SK-N-DZ (cell line): ENCODE results near the gene PRKG2.

Experiments
- DNase-seq: peaks from one replicate; pipeline ENCODE4 v3.0.0-alpha.2; 2015; ENCODE audit warnings: low spot score

PRKG2 gene

DNA sequence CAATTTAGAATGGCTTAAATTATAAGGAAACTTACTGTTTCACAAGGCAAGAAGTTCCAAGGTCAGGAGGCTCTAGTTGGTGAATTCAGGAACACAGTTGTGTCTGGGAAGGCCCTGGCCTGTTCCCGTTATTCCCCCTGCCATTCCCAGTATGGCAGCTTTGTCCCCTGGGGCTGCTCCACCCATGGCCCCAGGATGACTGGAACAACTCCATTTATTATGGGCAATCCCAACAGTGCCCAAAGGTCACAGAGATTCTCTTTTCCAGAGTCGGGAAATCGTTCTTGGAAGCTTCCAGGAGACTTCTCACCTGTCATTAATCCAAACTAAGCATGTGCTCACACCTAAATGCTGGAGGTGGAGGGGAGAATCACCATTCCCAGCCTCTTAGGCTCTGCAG is 2.8 kb upstream of the PRKG2 start:
- DNase-seq = no peak

DNA sequence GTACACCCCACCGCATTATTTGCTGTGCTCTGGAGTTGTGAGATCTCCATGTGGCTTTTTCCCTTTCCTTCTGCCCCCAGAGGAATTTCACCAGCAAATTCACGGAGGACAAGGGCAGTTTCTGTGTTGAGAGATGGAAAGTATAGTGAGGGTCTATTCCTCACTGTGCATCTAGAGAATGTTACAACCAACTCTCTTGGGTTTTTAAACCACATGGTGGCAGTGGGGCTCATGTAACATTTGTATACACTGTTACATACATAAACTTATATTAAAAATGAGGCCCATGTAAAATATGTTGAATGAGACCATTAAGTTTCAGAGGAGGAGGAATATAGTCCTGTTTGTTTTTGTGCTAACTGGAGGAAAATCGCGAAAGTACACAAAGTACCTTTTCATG is 909 bp upstream of the PRKG2 start:
- DNase-seq = no peak

DNA sequence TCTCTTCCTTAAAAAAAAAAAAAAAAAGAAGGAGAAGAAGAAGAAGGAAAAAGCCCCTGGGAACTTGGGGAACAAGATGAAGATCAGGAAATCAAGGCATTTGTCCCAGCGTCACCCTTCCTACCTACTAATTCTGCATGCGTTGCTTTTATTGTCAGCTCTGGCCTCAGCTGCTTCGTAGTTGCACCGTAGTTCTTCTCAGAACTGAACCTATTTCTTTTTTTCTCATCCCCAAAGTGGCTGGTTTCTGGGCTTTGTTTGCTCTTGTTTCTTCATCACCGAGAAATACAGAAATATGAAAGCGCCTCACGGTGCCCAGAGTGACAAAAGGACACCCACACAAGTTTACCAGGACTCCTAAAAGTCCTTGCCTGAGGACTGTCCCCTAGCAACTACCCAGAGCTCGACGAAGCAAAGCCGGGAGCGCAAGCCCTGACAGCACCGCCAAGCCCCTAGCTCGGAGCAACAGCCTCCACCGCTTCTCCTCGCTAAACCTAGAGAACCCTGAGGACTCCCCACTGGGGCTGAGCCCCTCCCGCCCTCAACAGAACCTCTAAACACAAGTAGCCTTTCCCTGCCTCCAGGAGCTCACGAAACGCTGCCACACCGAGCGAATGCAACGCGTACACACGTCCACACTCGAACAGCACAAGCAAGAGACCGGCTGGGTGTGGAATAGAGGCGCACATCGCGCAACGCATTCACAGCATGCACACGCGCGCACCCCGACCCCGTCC is 710 bp downstream of the PRKG2 start:
- no peak for DNase-seq

DNA sequence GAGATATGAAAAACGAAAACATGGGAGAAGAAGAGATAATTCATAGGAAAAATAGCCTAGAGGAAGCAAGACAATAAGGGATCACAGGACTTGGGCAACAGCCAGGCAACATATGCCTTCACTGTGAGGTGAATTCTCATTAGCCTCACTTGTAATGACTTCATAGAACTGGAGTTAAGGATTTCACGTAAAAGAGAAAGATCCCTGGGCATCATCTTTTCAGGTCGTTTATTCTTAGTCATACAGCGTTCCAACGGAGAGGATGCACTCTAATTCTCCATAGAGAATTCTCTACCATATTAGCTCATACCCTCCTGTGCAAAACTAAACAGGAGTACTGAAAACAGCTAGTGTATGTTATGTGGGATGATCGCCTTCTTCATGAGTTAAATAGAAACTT is 1.4 kb downstream of the PRKG2 start:
- DNase-seq = no peak

DNA sequence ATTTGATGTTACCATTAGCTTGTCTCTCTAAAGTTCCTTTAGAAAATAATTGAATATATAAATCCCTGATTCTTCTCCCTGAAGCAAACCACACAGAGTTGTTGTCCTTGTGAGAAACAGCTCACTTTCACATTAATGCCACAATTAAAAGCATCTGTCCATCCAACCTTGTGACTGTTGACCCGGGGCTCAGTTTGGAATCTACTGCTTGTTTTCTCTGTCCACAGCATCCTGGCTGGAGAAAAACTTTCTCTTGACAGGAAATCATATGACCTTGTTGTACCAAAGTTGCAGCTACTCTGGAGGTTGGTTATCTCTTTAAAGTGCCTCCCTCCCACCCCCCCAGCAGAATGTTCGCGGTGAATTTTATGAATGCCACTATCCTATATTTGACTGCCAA is 3.1 kb downstream of the PRKG2 start:
- DNase-seq = no peak

DNA sequence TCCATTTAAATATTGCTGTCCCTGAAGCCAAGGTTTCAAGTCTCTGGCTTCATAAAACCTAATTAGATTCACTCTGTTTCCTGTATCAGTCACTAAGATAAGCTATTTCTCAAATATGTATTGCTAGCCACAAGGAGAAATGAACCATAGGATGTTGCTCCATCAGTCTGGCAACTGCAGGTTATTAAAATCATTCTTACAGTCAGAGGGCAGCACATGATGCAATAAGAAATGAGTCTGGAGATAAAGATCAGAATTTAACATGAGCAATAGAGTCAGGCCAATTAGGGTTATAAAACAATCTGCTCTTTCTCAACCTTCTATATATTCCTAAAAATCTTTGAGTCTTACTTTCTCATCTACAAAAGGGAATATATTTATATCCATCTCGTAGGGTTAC is 7.2 kb downstream of the PRKG2 start:
- no peak for DNase-seq

DNA sequence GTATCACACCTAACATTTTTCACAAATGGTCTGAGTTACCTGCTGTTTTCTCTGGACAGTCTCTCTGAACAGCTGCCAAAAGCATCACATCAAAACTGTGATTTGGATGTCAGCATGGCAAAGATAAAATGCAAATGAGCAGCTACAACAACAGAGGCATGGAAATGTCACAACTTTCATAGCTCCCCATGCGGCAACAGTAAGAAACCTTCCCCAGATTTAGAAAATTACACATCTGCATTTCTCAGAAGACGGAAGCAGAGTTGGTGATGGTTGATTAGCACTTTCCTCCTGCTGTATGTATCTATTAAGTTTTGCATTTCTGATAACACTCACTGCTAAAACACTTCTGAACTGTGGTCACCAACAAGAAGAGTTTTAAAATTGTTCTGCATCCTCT is 9.7 kb downstream of the PRKG2 start:
- no peak for DNase-seq

DNA sequence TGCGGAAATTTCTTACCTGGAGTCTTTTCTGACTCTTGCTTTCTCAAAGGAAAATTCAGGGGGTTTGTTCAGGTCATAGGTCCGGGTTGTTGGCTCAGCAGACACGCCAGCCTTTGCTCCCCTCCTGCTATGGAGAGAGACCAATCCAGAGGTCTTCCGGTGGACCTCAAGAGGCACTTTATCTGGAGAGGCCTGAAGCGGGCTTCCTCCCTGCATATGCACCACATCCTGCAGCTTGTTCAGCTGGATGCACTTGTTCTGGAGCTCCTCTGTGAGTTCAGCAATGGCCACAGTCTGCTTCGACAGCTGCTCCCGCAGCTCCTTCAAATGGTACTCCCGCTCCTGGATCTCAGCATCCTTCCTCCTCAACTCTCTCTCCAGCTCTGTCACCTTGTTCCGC is 10.5 kb downstream of the PRKG2 start:
- DNase-seq = no peak

DNA sequence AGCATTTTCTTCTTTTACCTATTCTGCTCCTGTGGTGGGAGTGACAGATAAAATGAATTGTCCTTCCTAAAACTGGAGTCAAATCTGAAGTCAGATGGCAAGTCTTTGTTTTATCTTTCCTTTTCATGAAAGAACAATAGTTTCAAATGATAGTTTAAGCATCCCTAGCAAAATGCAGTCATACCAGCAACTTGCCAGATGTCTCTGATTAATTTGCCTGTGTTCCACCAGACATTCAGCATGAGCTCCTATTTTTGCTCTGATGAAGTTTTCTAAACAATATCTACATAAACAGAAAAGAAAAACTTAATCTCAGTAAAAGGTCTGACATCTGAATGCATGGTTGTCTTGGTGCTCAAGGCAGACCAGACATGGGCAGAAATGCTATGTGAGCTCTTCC is 15.2 kb downstream of the PRKG2 start:
- no peak for DNase-seq

DNA sequence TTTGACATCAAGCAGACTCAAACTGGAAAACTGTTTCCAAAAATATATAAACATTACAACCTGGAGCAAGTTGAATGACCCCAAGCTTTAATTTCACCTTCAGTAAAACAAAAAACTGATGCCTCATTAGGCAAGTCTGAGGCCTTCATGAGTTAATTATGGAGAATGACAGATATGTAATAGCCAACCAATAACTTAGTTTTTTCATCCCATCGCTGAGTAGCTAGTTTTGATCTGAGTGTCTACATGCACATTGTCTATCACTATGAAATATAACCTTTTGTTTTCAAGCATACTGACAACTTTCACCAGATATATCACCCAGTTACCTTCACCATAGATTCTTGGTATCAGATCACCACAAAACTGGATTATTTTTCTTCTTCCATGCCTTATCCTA is 16.4 kb downstream of the PRKG2 start:
- DNase-seq = no peak

DNA sequence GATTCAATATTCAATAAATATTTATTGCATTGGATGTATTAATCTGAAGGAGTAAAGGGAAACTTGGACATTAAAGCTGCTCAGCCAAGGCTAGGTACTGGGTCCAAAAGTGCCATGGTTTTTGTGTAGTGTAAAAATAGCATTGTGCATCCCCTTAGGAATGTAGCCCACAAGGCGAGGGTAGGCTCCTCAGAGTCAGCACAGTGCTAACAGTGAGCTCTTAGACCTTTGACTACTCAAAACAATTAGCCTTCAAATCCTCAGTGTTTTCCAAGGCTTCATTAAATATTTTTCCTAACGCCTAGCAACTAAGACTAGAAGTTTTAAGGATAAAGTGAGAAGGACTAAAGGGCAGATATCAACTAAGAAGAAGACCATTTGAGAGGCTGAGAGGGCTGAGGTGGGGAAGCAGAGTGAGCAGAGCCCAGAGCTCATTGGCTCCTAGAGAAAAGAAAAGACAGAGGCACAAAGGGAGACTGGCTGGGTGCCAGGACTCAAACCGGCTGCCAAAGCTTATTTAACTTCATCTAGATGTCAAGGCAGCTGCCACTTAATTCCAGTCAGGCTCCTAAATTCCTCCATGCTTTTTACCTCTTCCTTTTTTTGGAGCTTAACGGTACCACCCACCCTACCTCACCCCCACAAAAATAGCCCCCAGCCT is 17.0 kb downstream of the PRKG2 start:
- DNase-seq = no peak

DNA sequence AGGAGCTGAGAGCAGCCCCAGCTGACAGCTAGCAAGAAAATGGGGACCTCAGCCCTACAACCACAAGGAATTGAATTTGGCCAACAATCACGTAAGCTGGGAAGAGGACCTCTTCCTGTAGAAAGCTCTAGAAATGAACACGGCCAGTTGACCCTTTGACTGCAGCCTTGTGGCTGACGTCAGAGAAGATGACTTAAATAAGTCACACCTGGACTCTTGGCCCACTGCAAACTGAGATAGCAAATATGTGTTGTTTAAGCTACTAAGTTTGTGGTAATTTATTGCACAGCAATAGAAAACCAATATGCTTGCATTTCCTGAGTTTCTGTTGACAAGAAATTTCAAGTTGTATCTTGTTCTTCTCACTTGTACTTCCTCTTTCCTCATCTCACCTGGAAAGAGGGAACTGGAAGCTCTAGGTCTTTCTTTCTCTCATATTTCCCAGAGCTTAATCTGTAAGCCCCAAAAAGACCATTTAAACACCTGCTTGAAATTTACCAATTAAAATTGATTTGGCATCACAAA is 18.8 kb downstream of the PRKG2 start:
- DNase-seq = no peak

DNA sequence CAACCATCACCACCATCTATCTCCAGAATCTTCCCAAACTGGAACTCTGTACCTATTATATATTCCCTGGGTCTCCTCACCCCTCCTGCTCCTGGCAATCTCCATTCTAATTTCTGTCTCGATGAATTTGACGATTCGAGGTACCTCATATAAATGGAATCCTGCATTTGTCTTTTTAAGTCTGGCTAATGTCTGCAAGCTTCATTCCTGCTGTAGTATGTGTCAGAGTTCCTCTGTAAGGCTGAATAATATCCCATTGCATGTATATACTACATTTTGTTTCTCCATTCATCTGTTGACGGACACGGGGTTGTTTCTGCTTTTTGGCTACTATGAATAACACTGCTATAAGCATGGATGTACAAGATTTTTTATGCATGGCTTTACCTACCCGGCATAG is 19.5 kb downstream of the PRKG2 start:
- DNase-seq = no peak

DNA sequence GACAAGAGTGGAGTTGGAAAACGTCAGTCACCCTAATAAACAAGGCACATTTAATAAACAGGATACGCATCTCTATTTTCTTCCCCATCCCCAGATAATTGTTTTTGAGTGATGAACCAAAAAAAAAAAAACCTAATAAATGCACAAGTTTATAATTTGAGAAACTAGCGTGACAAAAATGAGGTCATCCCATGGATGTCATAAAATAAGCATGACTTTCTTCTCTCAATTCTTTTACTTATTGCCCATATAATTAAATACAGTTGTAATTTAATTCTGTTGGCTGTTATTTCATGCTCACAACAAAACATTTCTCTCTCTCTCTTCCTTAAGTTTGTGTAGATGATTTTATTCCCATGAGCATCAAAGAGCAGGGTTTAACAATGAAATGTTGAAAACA is 20.7 kb downstream of the PRKG2 start:
- no peak for DNase-seq

DNA sequence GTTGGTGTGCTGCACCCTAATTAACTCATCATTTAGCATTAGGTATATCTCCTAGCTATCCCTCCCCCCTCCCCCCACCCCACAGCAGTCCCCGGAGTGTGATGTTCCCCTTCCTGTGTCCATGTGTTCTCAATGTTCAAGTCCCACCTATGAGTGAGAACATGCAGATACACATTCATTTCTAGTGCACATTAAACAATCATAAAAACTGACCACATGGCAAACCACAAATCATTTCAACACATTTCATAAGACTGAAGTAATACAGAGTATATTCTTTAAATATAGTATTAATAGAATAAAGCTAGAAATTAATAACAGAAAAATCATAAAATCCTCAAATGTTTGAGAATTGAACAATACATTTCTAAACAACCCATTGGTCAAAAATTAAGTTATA is 34.1 kb downstream of the PRKG2 start:
- no peak for DNase-seq

DNA sequence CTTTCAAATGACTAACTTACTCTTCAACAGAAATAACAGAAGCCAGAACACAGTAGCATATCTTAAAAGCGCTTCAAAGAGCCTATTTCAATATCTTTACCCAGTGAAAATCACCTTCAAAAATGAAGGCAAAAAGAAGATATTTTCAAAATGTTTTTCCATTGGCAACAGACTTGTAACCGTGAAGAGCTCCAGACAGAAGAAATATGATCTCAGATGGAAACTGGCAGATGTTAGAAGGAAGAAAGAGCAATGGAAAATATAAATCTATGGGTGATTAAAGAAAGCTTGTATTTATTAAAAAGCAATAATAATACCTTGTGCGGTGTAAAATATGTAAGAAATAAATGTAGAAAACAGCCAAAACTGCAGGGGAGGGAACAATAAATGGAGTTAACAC is 35.7 kb downstream of the PRKG2 start:
- DNase-seq = no peak

DNA sequence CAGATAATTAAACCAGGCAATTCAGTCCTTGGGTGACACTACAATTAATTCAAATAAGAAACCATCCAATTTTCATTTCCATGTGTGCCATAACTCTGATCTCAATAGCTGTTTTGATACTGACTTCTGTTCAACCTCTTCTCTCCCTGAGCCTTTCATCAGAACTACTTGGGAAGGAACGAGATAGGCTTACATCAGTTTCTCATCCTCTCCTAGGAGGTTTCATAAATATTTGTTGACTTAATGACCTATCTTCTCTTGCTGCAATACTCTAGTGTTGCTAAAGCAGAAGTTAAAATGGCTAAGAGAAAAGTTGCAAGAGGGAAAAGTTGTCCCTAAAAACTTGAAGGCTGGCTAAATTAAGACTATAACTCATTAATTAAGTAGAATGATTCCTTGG is 41.8 kb downstream of the PRKG2 start:
- no peak for DNase-seq

DNA sequence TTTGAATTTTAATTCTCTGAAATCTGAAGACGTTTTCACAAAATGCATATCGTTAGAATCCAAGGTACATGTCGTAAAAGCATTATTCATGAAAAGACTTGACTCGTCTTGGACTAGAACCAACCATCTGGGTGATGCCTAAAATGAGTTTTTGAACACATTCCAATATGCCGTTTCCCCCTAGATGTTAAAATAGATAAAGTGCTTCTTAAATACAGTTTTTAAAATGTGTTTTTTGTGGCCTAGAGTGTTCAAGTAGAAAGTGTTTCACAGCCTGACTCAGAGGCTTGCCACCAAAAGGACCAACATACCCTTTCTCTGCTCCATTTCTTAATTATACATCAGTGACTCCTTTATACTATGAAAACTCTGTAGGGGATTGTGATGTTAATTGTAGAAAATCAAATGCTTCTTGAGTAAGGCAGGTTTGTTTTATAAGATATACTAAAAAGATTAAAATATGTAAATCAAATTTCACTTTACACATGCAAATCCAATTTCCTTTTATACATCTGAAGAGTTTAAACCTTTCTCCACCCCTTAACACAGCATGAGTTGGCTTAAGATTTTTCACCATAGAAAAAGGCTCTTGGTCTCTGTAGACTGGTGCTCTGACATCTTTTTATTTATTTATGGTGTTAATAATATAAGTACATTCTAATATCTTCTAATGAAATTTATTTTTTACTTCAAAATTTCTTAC is 48.4 kb downstream of the PRKG2 start:
- DNase-seq = no peak

DNA sequence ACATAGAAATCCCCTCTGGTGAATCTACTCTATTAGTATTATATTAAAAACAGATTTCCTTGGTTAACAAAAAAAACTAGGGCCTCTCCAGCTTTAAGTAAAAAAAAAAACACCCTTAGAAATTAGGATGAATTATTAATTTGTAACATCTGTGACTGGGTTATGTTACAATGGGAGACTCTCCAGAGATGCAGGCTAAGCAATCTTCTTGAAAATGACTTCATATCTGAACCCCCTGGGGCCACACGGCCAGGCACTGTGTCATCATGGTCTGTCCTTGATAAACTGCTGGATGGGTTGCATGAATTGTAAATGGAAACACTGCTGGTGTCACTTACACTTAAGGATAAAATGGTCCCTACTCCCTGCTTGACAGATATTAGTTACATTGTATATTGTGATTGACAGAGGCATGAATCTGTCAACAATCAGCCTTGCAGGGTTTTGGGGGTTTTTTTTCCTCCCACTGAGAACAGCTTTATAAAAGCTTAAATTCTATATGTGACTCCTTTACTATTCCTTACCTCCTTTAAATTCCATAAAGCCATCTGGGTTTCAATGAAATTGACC is 49.1 kb downstream of the PRKG2 start:
- peak; percentile 2 for DNase-seq

DNA sequence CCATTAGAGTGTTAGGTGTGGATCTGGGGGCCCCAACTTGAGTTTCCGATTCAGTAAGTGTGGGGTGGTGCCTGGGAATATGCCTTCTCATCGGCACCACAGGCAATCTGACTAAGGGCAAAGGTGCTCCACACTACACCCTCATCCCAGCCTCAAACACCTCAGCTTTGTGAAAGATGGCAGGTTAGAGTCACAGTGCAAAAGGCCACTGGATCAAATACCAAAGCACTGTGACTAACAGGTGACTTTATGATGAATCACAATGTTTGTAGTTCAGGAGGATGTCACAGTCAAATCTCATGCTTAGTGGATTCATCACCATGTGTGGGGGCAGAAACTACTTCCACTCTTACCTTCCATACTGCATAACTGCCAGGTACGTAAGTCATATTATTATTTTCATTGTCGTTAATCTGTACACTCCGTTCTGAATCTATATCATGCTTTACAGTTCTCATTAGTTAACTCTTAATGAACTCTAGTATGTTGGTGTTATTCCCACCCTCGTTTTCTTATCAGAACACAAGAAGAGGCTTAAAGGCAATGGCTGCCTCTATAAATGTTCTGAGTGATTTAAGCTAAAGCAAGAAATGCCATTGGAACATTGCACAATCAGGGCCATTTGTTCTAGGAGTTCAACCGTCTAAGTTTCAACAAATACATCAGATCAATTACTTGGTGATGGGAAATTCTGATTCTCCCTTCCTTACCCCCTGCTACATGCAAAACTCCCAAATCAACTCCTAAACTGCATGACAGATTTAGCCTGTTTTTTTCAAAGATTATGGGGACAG is 50.2 kb downstream of the PRKG2 start:
- no peak for DNase-seq

DNA sequence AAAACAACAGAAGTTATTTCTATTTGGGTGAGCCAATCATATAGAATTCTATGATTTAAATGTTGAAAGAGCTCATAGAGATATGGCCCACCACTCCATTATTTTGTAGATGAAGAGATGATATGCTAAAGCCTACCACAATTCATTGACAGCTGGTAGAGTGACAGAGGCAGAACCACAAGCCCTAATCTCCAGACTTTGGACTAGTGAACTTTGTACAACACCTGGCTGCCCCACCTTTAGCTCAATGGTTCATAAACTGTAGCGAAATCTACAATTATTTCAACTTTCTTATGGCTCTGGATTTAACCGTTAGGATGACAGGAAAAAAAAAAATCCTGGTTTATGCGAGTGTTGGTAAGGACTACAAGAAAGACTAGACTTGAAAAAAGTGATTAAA is 50.9 kb downstream of the PRKG2 start:
- DNase-seq = no peak
